ENCODE measurements around the gene ARHGAP32. TPM values are rescaled to one million over a fixed set of nuclear protein-coding genes. Genes with fewer than 3 reads are reported as not detected.

ARHGAP32 gene
- total RNA-seq, result 10 to 100 TPM; 49.1 to 54.9 (median 49.3) TPM

DNA sequence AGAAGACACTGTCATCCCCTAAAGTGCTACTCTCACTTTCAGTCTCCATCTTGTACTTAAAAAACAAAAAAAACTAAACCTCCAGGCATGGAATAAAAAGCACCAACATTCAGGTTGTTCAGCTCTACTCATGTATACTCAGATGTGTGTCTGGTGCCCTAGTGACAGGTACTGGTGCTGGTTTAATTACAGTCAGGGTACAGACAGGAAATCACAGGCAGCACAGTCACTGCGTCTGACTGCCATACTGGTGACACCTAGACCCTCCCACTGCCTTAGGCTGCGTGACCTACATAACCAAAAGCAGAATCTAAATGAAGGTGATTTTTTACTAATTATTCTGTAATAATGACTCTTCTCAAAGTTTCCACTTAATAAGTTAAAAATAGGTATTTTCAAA, at the start of gene ARHGAP32:
Gene ARHGAP32, minus strand, starts transcription at position 176 of the 400 bp plus-strand sequence. Its CDS starts 127 bp downstream, at position 49.
- H3K4me3 ChIP-seq (ENCODE audit: low read depth, poor library complexity, severe bottlenecking), result no peak within 1 kb of the TSS
- intact Hi-C loops (cut with DNase I; ENCODE audit: low total_unique reads), result no loop called here
- DNase-seq (ENCODE audit: low spot score in 2 of 2), result peak in 1 of 2 donors; percentile 34
- 36 to 55% methylated on average over 2 of the region's 2 CpGs for WGBS, 2 donors
- TF ChIP-seq CTCF (IDR thresholded peaks at IDR 0.05) (no peak), POLR2A (IDR thresholded peaks at IDR 0.05) (no peak)

GRCh38 chr11:129239207-129239606, 47.1 kb upstream of the ARHGAP32 start:
- intact Hi-C loops (cut with DNase I; ENCODE audit: low total_unique reads), result no loop called here
- TF ChIP-seq POLR2A (IDR thresholded peaks at IDR 0.05) (no peak), CTCF (IDR thresholded peaks at IDR 0.05) (no peak)
- DNase-seq (ENCODE audit: low spot score in 2 of 2), result no peak
- WGBS, 2 donors, result 95 to 97% methylated on average over 2 of the region's 2 CpGs
- H3K4me3 ChIP-seq (ENCODE audit: low read depth, poor library complexity, severe bottlenecking), result no peak overlapping the region

DNA sequence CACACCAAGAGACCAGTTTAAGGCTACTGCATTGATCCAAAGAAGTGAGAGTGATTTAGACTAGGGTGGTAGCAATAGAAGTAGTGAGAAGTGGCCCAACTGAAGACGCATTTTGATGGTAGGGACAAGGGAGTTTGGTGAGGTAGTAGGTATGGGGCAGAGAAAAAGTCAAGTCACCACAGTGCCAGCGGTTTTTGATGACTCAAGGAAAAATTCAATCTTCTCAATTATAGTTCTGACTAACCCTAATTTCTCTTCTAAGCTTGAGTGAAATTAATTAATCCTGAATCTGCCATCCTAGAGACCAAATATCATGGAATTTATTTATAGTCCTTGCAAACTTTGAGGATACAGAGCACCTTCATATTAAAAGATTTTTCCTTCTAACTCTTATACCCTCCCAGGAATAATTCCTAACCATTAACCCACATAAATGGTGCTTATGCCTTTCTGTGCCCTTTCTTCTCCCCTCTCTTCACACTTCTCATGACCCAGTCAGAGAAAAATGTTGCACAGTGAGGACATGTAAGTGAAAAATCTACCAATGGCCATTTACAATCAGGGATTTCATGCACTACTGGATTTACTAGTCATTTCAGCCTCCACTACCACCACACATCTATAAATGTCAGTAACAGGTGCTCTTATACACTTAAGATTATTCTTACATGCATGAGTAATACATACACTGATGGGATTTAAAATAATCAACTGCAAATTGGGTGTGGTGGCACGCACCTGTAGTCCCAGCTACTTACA, 45.9 kb upstream of the ARHGAP32 start:
- intact Hi-C loops (cut with DNase I; ENCODE audit: low total_unique reads), result no loop called here
- no peak for DNase-seq (ENCODE audit: low spot score in 2 of 2)
- TF ChIP-seq POLR2A (IDR thresholded peaks at IDR 0.05), result no peak
- no peak for TF ChIP-seq CTCF (IDR thresholded peaks at IDR 0.05)
- 96 to 97% methylated on average over 3 of the region's 3 CpGs for WGBS, 2 donors
- no peak overlapping the region for H3K4me3 ChIP-seq (ENCODE audit: low read depth, poor library complexity, severe bottlenecking)

DNA sequence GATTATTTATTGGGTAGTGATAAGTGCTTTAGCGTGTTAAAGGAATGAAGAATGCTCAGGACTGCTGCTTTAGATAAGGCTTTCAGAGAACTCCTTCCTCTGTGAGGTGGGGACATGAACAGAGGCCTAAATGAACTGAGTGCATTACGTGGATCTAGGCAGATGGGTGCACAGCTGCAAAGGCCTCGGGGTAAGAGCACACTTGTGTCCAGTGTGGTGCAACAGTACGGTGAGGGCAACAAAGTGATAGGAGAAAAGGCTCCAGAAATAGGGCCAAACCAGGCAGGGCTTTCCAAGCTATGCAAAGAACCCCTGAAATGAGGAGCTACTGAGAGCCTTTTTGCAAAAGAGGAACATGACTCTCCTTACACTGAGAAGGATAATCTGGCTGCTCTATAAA, 45.3 kb upstream of the ARHGAP32 start:
- whole genome bisulfite sequencing, 2 donors, result 89 to 93% methylated on average over 4 of the region's 4 CpGs
- intact Hi-C loops (cut with DNase I; ENCODE audit: low total_unique reads), result no loop called here
- TF ChIP-seq CTCF (IDR thresholded peaks at IDR 0.05), result no peak
- no peak for TF ChIP-seq POLR2A (IDR thresholded peaks at IDR 0.05)
- H3K4me3 ChIP-seq (ENCODE audit: low read depth, poor library complexity, severe bottlenecking), result no peak overlapping the region
- DNase-seq (ENCODE audit: low spot score in 2 of 2), result no peak

GRCh38 chr11:129236850-129237249, 44.7 kb upstream of the ARHGAP32 start:
- WGBS, 2 donors, result 91 to 100% methylated on average over 1 of the region's 1 CpG
- no peak for DNase-seq (ENCODE audit: low spot score in 2 of 2)
- intact Hi-C loops (cut with DNase I; ENCODE audit: low total_unique reads), result no loop called here
- no peak for TF ChIP-seq CTCF (IDR thresholded peaks at IDR 0.05)
- H3K4me3 ChIP-seq (ENCODE audit: low read depth, poor library complexity, severe bottlenecking), result no peak overlapping the region

GRCh38 chr11:129234978-129235377, 42.9 kb upstream of the ARHGAP32 start:
- no peak overlapping the region for H3K4me3 ChIP-seq (ENCODE audit: low read depth, poor library complexity, severe bottlenecking)
- DNase-seq (ENCODE audit: low spot score in 2 of 2), result no peak
- WGBS, 2 donors, result 94 to 98% methylated on average over 5 of the region's 5 CpGs
- intact Hi-C loops (cut with DNase I; ENCODE audit: low total_unique reads), result no loop called here
- TF ChIP-seq CTCF (IDR thresholded peaks at IDR 0.05) (no peak), POLR2A (IDR thresholded peaks at IDR 0.05) (no peak)

Measured in lower leg skin (tissue), 4 donors.